Calu3 (cell line): Measurements from ENCODE around the gene RAI14. TPM values are rescaled to one million over a fixed set of nuclear protein-coding genes. Genes with fewer than 3 reads are reported as not detected.

ENCODE experiments used
- BruUV-seq: library from RNA; stranded (reverse); fragments of 400-500 nt; replicated peaks from 2 replicates; lab custom pipeline; 2021; lab: Mats Ljungman, UMichigan
- CTCF ChIA-PET: fragments of 300-600 bp; sonication (Branson Sonifier 250); formaldehyde crosslinking; loops from one replicate; lab custom pipeline; 2022; ENCODE audit warnings: antibody characterized with exemption; lab: Charles Lee
- DNase-seq: peaks from one replicate; pipeline ENCODE4 v3.0.0; 2022
- H3K27ac Mint-ChIP-seq: one replicate; pipeline ENCODE4 v1.8.0; 2022; ENCODE audit warnings: mixed read lengths; ENCODE audit not compliant: unreplicated experiment
- H3K27me3 Mint-ChIP-seq: one replicate; pipeline ENCODE4 v1.8.0; 2022; ENCODE audit warnings: mixed read lengths; ENCODE audit not compliant: unreplicated experiment
- H3K36me3 Mint-ChIP-seq: one replicate; pipeline ENCODE4 v1.8.0; 2022; ENCODE audit warnings: mild to moderate bottlenecking, moderate library complexity, mixed read lengths; ENCODE audit not compliant: insufficient read depth, unreplicated experiment
- H3K4me1 Mint-ChIP-seq: one replicate; pipeline ENCODE4 v1.8.0; 2022; ENCODE audit warnings: mild to moderate bottlenecking, low read depth, mixed read lengths; ENCODE audit not compliant: unreplicated experiment
- H3K4me3 Mint-ChIP-seq: one replicate; pipeline ENCODE4 v1.8.0; 2022; ENCODE audit warnings: mild to moderate bottlenecking, low read depth, moderate library complexity, mixed read lengths; ENCODE audit not compliant: unreplicated experiment
- H3K9me3 Mint-ChIP-seq: one replicate; pipeline ENCODE4 v1.8.0; 2022; ENCODE audit warnings: low read depth, mixed read lengths; ENCODE audit not compliant: unreplicated experiment
- intact Hi-C: fragments of 100-400 bp; cut with micrococcal nuclease; formaldehyde crosslinking; loops from one replicate; pipeline ENCODE4 v1.10.0; 2022; ENCODE audit not compliant: unreplicated experiment
- total RNA-seq: library from RNA; stranded (reverse); gene quantifications from 2 replicates; pipeline ENCODE4 v1.2.3, GENCODE V29; 2022
- TF ChIP-seq, protein P1 (sequence below): fragments of 200-600 bp; IDR thresholded peaks from one replicate; pipeline ENCODE4 v1.8.0; 2022; ENCODE audit warnings: antibody characterized with exemption; ENCODE audit not compliant: unreplicated experiment

The RAI14 gene
- total RNA-seq, 1 experiment from 2014 or later: 84.3 TPM

DNA sequence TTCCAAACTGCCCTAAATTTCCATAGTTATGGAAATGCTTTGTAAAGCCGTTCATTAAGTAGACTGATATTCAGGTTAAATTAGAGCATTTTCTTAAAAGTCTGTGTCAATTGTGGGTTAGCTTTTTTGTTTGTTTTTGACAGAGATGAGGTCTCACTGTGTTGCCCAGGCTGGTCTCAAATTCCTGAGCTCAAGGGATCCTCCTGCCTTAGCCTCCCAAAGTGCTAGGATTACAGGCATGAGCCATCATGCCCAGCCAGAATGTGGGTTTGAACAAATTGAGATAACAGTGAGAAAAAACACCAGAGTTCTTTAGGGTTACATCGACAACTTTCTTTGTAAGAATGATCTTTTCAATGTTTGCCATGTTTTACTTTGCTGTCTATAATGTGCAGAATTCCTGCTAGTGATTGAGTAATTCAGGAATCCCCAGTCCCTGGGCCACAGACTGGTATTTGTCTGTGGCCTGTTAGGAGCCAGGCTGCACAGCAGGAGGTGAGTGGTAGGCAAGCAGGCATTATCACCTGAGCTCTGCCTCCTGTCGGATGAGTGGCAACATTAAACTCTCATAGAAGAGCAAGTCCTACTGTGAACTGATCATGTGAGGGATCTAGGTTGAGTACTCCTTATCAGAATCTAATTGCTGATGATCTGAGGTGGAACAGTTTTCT, 80.5 kb downstream of the RAI14 start:
- CTCF ChIA-PET: interaction anchor here (0.7 to 1.3 kb wide), 3 partner anchors 12 to 250 kb away, joined by 3 to 4 read pairs (median 3); no protein-coding TSS in a partner anchor
- Mint-ChIP-seq H3K36me3 (no peaks in the 10 kb centered on the region), H3K4me1 (peaks cover 19% of the 10 kb centered on the region), H3K27ac (no peak overlapping the region), H3K4me3 (no peak overlapping the region), H3K27me3 (no peaks in the 10 kb centered on the region), H3K9me3 (no peaks in the 10 kb centered on the region)
- TF ChIP-seq, protein P1, sequence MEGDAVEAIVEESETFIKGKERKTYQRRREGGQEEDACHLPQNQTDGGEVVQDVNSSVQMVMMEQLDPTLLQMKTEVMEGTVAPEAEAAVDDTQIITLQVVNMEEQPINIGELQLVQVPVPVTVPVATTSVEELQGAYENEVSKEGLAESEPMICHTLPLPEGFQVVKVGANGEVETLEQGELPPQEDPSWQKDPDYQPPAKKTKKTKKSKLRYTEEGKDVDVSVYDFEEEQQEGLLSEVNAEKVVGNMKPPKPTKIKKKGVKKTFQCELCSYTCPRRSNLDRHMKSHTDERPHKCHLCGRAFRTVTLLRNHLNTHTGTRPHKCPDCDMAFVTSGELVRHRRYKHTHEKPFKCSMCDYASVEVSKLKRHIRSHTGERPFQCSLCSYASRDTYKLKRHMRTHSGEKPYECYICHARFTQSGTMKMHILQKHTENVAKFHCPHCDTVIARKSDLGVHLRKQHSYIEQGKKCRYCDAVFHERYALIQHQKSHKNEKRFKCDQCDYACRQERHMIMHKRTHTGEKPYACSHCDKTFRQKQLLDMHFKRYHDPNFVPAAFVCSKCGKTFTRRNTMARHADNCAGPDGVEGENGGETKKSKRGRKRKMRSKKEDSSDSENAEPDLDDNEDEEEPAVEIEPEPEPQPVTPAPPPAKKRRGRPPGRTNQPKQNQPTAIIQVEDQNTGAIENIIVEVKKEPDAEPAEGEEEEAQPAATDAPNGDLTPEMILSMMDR: no peak
- intact Hi-C loops: loop anchor here (5.0 kb wide), 1 partner anchor 214 kb away; no protein-coding TSS in a partner anchor
- DNase-seq: peak; percentile 34
- BruUV-seq: no TSS peak

DNA sequence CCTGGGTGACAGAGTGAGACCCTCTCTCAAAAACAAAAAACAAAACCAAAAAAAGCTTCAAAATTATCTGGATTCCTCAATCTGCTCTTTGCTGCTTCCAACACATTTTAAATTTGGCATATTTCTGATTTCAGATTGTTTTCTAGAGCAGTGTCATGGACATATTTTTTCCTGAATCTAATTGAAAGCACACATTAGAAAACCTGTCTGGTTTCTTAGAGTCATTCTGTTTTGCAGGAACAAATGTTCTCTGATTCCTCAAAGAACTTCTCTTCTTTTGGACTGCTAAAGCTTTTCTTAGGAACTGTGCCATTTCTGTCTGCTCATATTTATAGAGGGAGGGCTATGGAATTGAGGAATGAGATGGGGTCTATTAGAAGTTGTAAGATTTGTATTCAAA, 81.6 kb downstream of the RAI14 start:
- TF ChIP-seq, protein P1: no peak
- no peak overlapping the region for H3K27ac Mint-ChIP-seq
- no peak for DNase-seq
- H3K9me3 Mint-ChIP-seq: no peaks in the 10 kb centered on the region
- no TSS peak for BruUV-seq
- no peaks in the 10 kb centered on the region for H3K27me3 Mint-ChIP-seq
- H3K36me3 Mint-ChIP-seq: no peaks in the 10 kb centered on the region
- intact Hi-C loops: loop anchor here (5.0 kb wide), 1 partner anchor 215 kb away; no protein-coding TSS in a partner anchor
- CTCF ChIA-PET: interaction anchor here (1.3 kb wide), 1 partner anchor 13 kb away, joined by 4 read pairs; no protein-coding TSS in a partner anchor
- H3K4me3 Mint-ChIP-seq: no peak overlapping the region
- peaks cover 19% of the 10 kb centered on the region for H3K4me1 Mint-ChIP-seq

DNA sequence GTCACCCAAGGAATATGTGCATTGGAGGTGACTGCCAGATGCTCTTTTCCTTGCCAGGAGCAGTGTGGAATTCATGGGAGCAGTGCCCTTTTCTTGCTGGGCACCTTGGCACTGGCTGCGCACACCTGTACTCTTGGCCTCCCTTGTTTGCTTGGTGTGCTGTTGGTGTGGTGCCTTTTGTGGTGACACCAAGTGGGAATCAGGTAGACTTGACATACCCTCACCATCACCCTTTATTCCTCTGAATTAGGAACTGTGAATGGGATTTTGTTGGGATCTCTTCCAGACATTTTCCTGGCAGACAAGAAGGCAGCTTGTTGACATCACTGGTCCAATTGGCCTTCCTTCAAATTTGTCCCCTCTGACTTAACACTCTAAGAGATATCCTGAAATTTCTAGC, 82.3 kb downstream of the RAI14 start:
- TF ChIP-seq, protein P1: no peak
- Mint-ChIP-seq H3K9me3 (no peaks in the 10 kb centered on the region), H3K4me3 (no peak overlapping the region), H3K4me1 (peaks cover 19% of the 10 kb centered on the region), H3K27me3 (no peaks in the 10 kb centered on the region), H3K36me3 (no peaks in the 10 kb centered on the region), H3K27ac (no peak overlapping the region)
- DNase-seq: no peak
- BruUV-seq: no TSS peak
- intact Hi-C loops: loop anchor here (5.0 kb wide), 1 partner anchor 216 kb away; no protein-coding TSS in a partner anchor
- CTCF ChIA-PET: no interaction called here

DNA sequence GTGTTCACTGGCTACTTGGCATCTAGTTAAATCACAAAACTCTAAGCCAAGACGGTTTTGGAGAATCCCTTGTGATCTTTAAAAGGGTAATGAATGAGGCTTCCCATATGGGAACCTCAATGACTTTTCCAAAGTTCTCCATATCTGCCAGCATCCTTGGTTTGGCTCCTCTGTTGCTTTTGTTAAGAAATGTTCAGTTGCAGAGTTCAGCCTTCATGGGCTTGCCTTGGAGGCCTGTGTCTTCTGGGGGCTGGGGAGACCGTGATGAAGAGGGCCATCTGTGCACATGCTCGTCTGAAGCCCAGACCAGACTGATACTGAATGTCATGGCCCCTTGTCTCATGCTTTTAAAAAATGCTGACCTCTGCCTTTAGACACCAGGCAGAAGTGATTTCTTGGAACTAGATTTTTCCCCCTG, 84.3 kb downstream of the RAI14 start:
- H3K27ac Mint-ChIP-seq: no peak overlapping the region

More for the DNA sequence above, 84.3 kb downstream of the RAI14 start:
- Mint-ChIP-seq H3K9me3 (no peaks in the 10 kb centered on the region), H3K4me1 (peaks cover 18% of the 10 kb centered on the region), H3K27me3 (no peaks in the 10 kb centered on the region), H3K36me3 (no peaks in the 10 kb centered on the region), H3K4me3 (no peak overlapping the region)
- CTCF ChIA-PET: no interaction called here
- no peak for DNase-seq
- TF ChIP-seq, protein P1: no peak
- intact Hi-C loops: no loop called here
- no TSS peak for BruUV-seq
